Natural killer cell treated with Interleukin-12 subunit alpha and Interleukin-12 subunit beta and Interleukin-15 and Interleukin-18, amount 100 ng/mL, for 72 hours (primary cell): Measurements from ENCODE around the gene MAP3K5. TPM values are rescaled to one million over a fixed set of nuclear protein-coding genes. Genes with fewer than 3 reads are reported as not detected.
"Not testable (repeated sequence)": the region's sequence is repeated elsewhere in the genome, so short reads cannot be mapped to it uniquely, and the experiment has no call there.

Experiments
- ATAC-seq, 2 donors: fragments of 150-1000 bp; cut with Tn5 transposase in 1 of 2; sonication (Bioruptor Pico), chemical (Tn5 transposase) in 1 of 2; 2 replicates each; pipeline ENCODE4 v1.10.0; 2021
- DNase-seq: peaks from one replicate; pipeline ENCODE4 v3.0.0; 2022; ENCODE audit warnings: low spot score
- H3K27ac Mint-ChIP-seq, 2 donors: 1 replicate in 1 of 2; 2 replicates in 1 of 2; pipeline ENCODE4 v1.8.0; 2022; ENCODE audit warnings: mixed read lengths in 2 of 2, mild to moderate bottlenecking in 1 of 2, moderate library complexity in 1 of 2
- H3K27me3 Mint-ChIP-seq, 2 donors: 1 replicate in 1 of 2; 2 replicates in 1 of 2; pipeline ENCODE4 v1.8.0; 2022; ENCODE audit warnings: mixed read lengths in 2 of 2
- H3K36me3 Mint-ChIP-seq: one replicate; pipeline ENCODE4 v1.8.0; 2022; ENCODE audit warnings: mixed read lengths
- H3K4me1 Mint-ChIP-seq, 2 donors: 1 replicate in 1 of 2; 2 replicates in 1 of 2; pipeline ENCODE4 v1.8.0; 2022; ENCODE audit warnings: low read depth in 2 of 2, mixed read lengths in 2 of 2, mild to moderate bottlenecking in 1 of 2
- H3K4me3 Mint-ChIP-seq: one replicate; pipeline ENCODE4 v1.8.0; 2022; ENCODE audit warnings: mixed read lengths
- H3K9me3 Mint-ChIP-seq: 2 replicates; pipeline ENCODE4 v1.8.0; 2022; ENCODE audit warnings: mixed read lengths
- total RNA-seq, 2 donors: library from RNA; stranded (reverse); gene quantifications; one replicate each; pipeline ENCODE4 v1.2.3, GENCODE V29; 2022

Gene MAP3K5, protein sequence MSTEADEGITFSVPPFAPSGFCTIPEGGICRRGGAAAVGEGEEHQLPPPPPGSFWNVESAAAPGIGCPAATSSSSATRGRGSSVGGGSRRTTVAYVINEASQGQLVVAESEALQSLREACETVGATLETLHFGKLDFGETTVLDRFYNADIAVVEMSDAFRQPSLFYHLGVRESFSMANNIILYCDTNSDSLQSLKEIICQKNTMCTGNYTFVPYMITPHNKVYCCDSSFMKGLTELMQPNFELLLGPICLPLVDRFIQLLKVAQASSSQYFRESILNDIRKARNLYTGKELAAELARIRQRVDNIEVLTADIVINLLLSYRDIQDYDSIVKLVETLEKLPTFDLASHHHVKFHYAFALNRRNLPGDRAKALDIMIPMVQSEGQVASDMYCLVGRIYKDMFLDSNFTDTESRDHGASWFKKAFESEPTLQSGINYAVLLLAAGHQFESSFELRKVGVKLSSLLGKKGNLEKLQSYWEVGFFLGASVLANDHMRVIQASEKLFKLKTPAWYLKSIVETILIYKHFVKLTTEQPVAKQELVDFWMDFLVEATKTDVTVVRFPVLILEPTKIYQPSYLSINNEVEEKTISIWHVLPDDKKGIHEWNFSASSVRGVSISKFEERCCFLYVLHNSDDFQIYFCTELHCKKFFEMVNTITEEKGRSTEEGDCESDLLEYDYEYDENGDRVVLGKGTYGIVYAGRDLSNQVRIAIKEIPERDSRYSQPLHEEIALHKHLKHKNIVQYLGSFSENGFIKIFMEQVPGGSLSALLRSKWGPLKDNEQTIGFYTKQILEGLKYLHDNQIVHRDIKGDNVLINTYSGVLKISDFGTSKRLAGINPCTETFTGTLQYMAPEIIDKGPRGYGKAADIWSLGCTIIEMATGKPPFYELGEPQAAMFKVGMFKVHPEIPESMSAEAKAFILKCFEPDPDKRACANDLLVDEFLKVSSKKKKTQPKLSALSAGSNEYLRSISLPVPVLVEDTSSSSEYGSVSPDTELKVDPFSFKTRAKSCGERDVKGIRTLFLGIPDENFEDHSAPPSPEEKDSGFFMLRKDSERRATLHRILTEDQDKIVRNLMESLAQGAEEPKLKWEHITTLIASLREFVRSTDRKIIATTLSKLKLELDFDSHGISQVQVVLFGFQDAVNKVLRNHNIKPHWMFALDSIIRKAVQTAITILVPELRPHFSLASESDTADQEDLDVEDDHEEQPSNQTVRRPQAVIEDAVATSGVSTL (N-terminal part only)
- 10 to 100 TPM; 27.9 to 33.0 TPM for total RNA-seq

DNA sequence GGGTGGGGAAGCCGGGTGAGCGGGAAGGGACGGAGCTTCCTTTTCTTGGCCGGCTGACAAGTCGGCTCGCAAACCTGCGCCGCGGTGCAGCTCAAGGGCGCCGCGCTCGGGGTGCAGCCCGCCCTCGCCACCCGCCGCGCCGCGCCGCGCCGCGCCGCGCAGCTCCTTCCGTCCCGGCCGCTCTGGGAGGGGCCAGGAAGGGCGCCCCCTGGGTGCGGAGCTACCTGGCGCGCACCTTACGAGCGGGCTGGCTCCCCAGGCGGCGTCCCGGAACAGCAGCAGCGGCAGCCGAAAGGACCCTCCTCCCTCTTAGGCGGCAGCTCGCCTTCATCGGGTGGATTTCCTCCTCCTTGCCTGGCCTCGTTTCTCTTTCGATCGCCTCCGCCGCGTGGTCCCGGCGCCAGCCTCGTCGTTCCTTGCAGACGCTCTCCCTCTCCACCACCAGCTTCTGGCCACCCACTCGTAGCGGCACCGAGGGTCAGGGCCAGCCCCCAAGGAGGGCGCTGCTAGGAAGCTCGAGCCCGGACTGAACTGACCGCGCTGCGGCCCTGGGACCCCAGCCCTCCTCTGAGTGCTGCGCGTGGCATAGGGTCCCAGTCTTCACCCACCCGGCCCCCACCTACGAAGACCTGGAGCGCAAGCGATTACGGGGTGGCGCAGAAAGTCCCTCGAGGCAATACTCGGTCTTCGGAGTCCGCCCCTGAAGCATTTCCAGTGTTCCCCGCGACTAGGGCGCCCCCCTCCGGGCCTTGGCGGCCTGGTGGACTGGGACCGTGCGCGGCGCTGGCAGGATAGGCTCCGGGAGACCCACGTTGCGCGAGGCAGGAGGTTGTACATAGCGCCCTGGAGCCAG lies at the start of gene MAP3K5:
Gene MAP3K5 (minus strand): TSS at position 68 of the 853 bp plus-strand sequence. CDS start 320 bp downstream, outside the sequence.
- peak within 1 kb of the TSS; percentile 96 for H3K4me3 Mint-ChIP-seq

DNA sequence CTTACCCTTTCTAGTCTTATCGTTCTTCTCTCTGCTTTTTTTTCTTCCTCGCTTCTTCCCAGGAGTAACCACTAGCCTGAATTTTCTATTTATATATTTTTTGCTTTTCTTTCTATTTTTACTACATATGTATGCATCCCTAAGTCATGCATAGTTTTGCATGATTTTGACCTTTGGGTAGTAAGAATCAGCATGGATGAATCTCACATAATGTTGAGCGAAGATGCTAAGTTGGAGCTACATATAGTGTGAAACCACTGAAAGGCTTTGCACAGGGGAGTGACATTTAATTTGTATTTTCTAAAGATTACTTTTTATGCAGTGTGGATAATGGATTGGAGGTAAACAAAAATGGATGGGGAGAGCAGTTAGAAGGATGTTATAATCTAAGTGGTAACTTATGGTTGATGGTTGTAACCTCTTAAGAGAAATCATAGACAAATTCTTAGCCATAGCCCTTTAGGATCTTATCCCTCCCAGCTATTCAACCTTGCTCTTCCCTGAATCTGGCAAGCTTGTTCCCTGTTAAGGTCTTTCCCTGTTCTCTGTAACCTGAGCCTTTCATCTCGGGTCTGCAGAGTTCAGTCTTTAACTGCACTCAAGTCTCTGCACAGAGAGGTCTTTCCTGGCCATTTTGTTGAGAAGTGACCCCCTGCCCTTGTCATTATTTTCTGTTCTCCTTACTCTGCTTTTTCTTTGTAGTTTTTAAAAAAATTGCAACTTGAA lies 48.2 kb upstream of the MAP3K5 start:
- no peak overlapping the region for H3K27ac Mint-ChIP-seq
- no peaks in the 10 kb centered on the region for H3K27me3 Mint-ChIP-seq
- ATAC-seq, result no peak
- no peaks in the 10 kb centered on the region for H3K4me1 Mint-ChIP-seq
- no peaks in the 10 kb centered on the region for H3K9me3 Mint-ChIP-seq
- H3K36me3 Mint-ChIP-seq, result no peaks in the 10 kb centered on the region
- no peak for DNase-seq
- H3K4me3 Mint-ChIP-seq, result no peak overlapping the region

More for the DNA sequence above, at the start of gene MAP3K5:
- ATAC-seq, result peak; percentile 86 to 88
- peaks cover 12% of the 10 kb centered on the region for H3K36me3 Mint-ChIP-seq
- H3K9me3 Mint-ChIP-seq, result no peaks in the 10 kb centered on the region
- peak within 1 kb of the TSS; percentile 94 to 96 for H3K27ac Mint-ChIP-seq
- H3K27me3 Mint-ChIP-seq, result no peaks in the 10 kb centered on the region
- H3K4me1 Mint-ChIP-seq, result peaks cover 29 to 36% of the 10 kb centered on the region in 2 donors
- DNase-seq, result peak; percentile 94

DNA sequence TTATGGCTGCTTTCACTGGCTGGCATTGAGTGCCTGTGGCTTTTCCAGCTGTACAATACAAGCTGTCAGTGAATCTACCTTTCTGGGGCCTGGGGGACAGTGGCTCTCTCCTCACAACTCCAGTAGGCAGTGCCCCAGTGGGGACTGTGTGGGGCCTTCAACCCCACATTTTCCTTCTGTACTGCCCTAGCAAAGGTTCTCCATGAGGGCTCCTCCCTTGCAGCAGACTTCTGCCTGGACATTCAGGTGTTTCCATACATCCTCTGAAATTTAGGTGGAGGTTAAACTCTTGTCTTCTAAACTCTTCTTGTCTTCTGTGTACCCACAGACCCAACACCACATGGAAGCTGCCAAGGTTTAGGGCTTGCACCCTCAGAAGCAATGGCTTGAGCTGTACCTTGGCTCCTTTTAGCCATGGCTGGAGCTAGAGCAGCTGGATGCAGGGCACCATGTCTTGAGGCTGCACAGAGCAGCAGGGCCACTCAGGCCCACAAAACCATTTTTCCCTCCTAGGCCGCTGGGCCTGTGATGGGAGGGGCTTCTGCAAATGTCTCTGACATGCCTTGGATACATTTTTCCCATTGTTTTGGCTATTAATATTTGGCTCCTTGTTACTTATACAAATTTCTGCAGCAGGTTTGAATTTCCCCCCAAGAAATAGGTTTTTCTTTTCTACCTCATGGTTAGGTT lies 39.7 kb upstream of the MAP3K5 start:
- H3K4me3 Mint-ChIP-seq, result no peak overlapping the region
- DNase-seq, result no peak
- no peaks in the 10 kb centered on the region for H3K27me3 Mint-ChIP-seq
- peaks cover 6% of the 10 kb centered on the region for H3K9me3 Mint-ChIP-seq
- no peak overlapping the region for H3K27ac Mint-ChIP-seq
- peaks cover 20% of the 10 kb centered on the region for H3K36me3 Mint-ChIP-seq
- ATAC-seq, result no peak
- H3K4me1 Mint-ChIP-seq, result no peaks in the 10 kb centered on the region

DNA sequence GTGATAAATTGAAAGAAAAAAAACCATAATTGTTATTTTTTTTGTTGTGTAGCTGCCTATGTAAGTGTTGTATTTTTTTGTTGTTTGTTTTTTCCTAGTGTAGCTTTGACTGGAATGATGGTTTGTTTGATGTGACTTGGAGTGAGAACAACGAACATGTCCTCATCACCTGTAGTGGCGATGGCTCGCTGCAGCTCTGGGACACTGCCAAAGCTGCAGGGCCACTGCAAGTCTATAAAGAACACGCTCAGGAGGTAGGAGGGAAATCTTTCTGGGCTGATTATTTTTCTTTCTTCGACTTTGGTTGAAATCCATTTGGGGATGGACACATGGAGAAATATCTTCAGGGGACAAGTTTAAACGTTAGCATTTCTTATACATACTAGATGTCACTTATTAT lies 33.9 kb upstream of the MAP3K5 start:
- peaks cover 8 to 16% of the 10 kb centered on the region in 2 donors for H3K4me1 Mint-ChIP-seq
- DNase-seq (no peak), ATAC-seq (no peak)
- no peak overlapping the region for H3K4me3 Mint-ChIP-seq
- H3K36me3 Mint-ChIP-seq, result peaks cover 11% of the 10 kb centered on the region
- no peak overlapping the region for H3K27ac Mint-ChIP-seq
- H3K27me3 Mint-ChIP-seq, result no peaks in the 10 kb centered on the region
- peaks cover 4% of the 10 kb centered on the region for H3K9me3 Mint-ChIP-seq

DNA sequence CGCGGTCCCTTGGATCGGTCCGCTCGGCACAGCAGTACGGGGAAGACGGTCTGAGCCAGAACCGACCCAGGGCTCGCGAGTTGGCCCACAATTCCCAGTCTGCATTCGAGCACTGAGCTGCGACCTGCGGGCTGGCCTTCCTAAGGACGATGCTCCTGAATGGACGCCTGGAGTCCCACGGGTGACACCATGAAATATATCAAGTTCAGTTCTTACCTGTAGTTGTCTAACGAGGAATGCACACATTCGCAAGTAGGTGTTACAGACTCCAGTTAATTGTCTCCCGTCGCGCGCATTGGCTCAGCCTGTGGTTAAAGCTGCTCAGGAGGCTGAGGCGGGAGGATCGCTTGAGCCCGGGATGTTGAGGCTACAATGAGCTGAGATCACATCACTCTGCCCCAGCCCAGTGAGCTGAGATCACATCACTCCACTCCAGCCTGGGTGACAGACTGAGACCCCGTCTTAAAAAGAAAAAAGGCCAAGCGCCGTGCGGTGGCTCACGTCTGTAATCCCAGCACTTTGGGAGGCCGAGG lies 30.9 kb upstream of the MAP3K5 start:
- ATAC-seq, result no peak
- Mint-ChIP-seq H3K9me3 (no peaks in the 10 kb centered on the region), H3K4me3 (peak overlapping the region; percentile 96), H3K4me1 (peaks cover 8 to 16% of the 10 kb centered on the region in 2 donors), H3K36me3 (peaks cover 6% of the 10 kb centered on the region), H3K27me3 (peaks cover 3 to 5% of the 10 kb centered on the region in 2 donors), H3K27ac (peak overlapping the region; percentile 86 to 94)
- DNase-seq, result no peak

DNA sequence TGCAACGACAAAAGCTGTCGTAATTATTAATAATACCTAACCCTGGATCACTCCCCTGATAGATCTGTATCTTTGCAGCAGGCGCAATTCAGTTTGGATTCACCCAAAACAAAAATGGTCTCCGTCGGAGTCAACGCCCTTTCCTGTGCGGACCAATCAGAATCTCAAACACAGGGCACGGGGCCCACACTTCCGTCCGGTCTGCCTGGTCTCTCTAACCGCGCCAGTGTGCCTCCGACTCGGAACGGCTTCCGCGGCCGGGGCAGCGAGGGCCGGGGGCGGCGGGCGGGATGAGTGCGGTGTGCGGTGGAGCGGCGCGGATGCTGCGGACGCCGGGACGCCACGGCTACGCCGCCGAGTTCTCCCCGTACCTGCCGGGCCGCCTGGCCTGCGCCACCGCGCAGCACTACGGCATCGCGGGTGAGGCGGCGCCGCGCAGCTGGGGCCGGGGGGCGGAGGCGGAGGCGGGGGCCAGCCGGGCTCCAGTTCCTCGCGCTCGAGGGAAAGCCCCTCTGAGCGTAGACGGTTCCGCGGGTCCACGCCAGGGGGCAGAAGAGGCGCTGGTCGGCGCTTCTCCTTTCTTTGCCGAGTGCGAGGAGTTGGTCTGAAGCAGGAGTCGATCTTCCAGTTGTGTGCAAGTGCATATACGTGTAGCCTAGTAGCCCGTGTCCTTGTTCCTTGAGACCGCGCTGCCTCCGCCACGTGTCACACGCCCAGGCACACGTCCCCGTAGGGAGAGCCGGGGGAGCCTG lies 30.3 kb upstream of the MAP3K5 start, which contains the start of gene PEX7:
Gene PEX7 (plus strand): TSS at position 217 of the 752 bp plus-strand sequence. CDS start 74 bp downstream, at position 291.
- H3K36me3 Mint-ChIP-seq, result peaks cover 6% of the 10 kb centered on the region
- peak within 1 kb of the TSS; percentile 86 to 94 for H3K27ac Mint-ChIP-seq
- ATAC-seq (peak; percentile 97 to 98), DNase-seq (peak; percentile 92)
- peak within 1 kb of the TSS; percentile 96 for H3K4me3 Mint-ChIP-seq
- peaks cover 4 to 12% of the 10 kb centered on the region in 2 donors for H3K27me3 Mint-ChIP-seq
- H3K4me1 Mint-ChIP-seq, result peaks cover 8 to 16% of the 10 kb centered on the region in 2 donors
- H3K9me3 Mint-ChIP-seq, result no peaks in the 10 kb centered on the region

DNA sequence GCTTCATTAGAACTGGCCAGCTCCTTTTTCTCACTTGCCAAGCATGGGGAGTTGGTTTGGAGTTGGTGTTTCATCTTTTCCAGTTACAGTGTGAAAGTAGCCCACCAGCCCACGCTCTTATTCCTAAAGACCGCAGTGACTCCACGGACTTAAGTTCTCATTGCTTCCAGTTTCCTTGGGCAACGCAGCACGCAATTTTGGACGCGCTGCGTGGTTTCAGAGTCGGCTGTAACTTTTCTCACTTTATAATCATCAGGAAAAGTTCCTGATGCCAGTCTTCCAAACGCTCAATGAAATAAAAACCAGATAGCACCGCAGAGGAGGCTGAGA lies 29.7 kb upstream of the MAP3K5 start:
- Mint-ChIP-seq H3K36me3 (peaks cover 6% of the 10 kb centered on the region), H3K4me3 (peak overlapping the region; percentile 96), H3K27ac (peak overlapping the region; percentile 86 to 94), H3K9me3 (no peaks in the 10 kb centered on the region), H3K27me3 (peaks cover 4 to 17% of the 10 kb centered on the region in 2 donors), H3K4me1 (peaks cover 8 to 16% of the 10 kb centered on the region in 2 donors)
- DNase-seq (no peak), ATAC-seq (no peak)

DNA sequence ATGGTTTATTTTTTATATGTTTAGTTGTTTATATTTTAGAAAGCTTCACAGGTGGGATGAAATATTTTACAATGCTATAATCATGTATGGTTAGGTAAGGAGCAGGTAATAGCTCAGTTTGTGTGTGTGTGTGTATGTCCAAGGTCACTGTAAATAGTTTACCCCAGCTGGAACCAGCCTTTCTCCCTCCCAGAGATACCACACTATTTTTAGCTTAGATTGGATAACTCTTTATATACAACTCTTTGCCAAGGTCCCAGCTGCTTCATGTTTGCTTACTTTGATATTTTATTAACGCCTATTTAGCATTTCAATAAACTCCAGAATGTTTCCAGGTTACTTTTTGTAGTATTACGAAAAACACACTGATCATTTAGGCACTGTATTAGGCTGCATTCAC lies 28.3 kb upstream of the MAP3K5 start:
- peaks cover 8 to 16% of the 10 kb centered on the region in 2 donors for H3K4me1 Mint-ChIP-seq
- DNase-seq (no peak), ATAC-seq (no peak)
- H3K36me3 Mint-ChIP-seq, result no peaks in the 10 kb centered on the region
- peaks cover 4 to 24% of the 10 kb centered on the region in 2 donors for H3K27me3 Mint-ChIP-seq
- H3K27ac Mint-ChIP-seq, result no peak overlapping the region
- H3K9me3 Mint-ChIP-seq, result no peaks in the 10 kb centered on the region
- H3K4me3 Mint-ChIP-seq, result no peak overlapping the region

DNA sequence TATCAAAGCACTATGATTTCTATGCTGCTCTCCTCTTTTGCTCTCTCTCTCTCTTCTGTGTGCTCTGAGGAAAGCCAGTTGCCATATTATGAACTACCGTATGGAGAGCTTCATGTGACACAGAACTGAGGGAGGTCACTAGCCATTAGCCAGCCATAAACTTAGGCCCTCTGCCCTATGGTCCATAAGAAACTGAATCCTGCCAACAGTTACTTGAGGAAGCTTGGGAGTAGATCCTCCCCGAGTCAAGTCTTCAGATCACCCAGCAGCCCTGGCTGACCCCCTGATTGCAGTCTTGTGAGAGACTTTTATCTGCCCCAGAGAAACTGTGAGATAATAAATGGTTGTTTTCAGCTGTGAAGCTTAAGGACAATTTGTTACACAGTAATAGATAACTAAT lies 24.4 kb upstream of the MAP3K5 start:
- no peak for ATAC-seq
- no peaks in the 10 kb centered on the region for H3K9me3 Mint-ChIP-seq
- no peaks in the 10 kb centered on the region for H3K36me3 Mint-ChIP-seq
- no peak overlapping the region for H3K4me3 Mint-ChIP-seq
- DNase-seq, result no peak
- peaks cover 0 to 3% of the 10 kb centered on the region in 2 donors for H3K4me1 Mint-ChIP-seq
- H3K27ac Mint-ChIP-seq, result no peak overlapping the region
- peaks cover 4 to 24% of the 10 kb centered on the region in 2 donors for H3K27me3 Mint-ChIP-seq

DNA sequence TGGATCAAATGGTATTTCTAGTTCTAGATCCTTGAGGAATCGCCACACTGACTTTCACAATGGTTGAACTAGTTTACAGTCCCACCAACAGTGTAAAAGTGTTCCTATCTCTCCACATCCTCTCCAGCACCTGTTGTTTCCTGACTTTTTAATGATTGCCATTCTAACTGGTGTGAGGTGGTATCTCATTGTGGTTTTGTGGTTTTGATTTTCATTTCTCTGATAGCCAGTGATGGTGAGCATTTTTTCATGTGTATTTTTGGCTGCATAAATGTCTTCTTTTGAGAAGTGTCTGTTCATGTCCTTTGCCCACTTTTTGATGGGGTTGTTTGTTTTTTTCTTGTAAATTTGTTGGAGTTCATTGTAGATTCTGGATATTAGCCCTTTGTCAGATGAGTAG lies 23.3 kb upstream of the MAP3K5 start:
- not testable (repeated sequence) for H3K9me3 Mint-ChIP-seq, ATAC-seq, H3K36me3 Mint-ChIP-seq, DNase-seq, H3K4me3 Mint-ChIP-seq, H3K4me1 Mint-ChIP-seq, H3K27ac Mint-ChIP-seq
- H3K27me3 Mint-ChIP-seq, result peaks cover 7 to 24% of the 10 kb centered on the region in 2 donors

DNA sequence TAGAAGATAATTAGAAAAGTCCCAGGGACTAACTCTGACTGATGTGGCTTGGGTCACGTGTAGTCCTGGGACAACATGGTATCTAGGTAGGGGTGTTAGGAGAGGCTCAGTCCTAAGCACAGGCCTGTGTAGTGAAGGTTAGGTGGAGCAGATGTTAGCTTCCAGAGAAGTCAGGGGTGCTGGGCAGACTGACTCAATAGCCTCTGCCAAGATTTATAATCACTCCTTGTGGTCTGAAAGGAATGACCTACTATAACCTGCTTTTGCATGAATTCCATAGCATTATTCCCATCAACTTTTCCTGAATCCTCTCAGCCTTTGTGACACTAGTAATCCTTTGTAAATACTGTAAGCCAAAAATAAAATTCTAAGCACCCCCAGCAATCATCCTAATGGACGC lies 19.9 kb upstream of the MAP3K5 start:
- Mint-ChIP-seq H3K4me3 (no peak overlapping the region), H3K4me1 (no peaks in the 10 kb centered on the region), H3K36me3 (no peaks in the 10 kb centered on the region), H3K9me3 (no peaks in the 10 kb centered on the region), H3K27ac (no peak overlapping the region), H3K27me3 (peaks cover 2 to 8% of the 10 kb centered on the region in 2 donors)
- ATAC-seq, result no peak
- DNase-seq, result no peak
